Spleen (tissue), 11 donors: ENCODE results near the gene GALNT18. TPM values are rescaled to one million over a fixed set of nuclear protein-coding genes. Genes with fewer than 3 reads are reported as not detected.

Source experiments
- DNase-seq: peaks from one replicate; pipeline ENCODE4 v3.0.0-alpha.2; 2020
- H3K27ac ChIP-seq, 8 donors: fragments of 200-600 bp; sonication (generic) in 7 of 8; 1 replicate in 4 of 8; 2 replicates in 4 of 8; pipeline versions ENCODE4 v1.5.0 to v1.8.0; 2016 to 2021; ENCODE audit warnings: inconsistent platforms in 4 of 8, mild to moderate bottlenecking in 4 of 8, moderate library complexity in 1 of 8
- H3K27me3 ChIP-seq, 7 donors: fragments of 200-600 bp; sonication (generic) in 6 of 7; replicated peaks in 1 of 7; 1 replicate in 4 of 7; 2 replicates in 3 of 7; pipeline versions ENCODE4 v1.5.0 to v1.8.0; 2016 to 2021; ENCODE audit warnings: inconsistent platforms in 3 of 7, mild to moderate bottlenecking in 1 of 7
- H3K36me3 ChIP-seq, 6 donors: fragments of 200-600 bp; sonication (generic) in 5 of 6; 1 replicate in 4 of 6; 2 replicates in 2 of 6; pipeline versions ENCODE4 v1.5.0 to v1.8.0; 2016 to 2021; ENCODE audit warnings: inconsistent platforms in 2 of 6
- H3K4me1 ChIP-seq, 6 donors: fragments of 200-600 bp; sonication (generic) in 5 of 6; 1 replicate in 3 of 6; 2 replicates in 3 of 6; pipeline versions ENCODE4 v1.5.0 to v1.8.0; 2016 to 2021; ENCODE audit warnings: inconsistent platforms in 3 of 6
- H3K4me3 ChIP-seq, 8 donors: fragments of 200-600 bp; sonication (generic) in 7 of 8; 1 replicate in 4 of 8; 2 replicates in 4 of 8; pipeline versions ENCODE4 v1.5.0 to v1.8.0; 2016 to 2021; ENCODE audit warnings: inconsistent platforms in 4 of 8, mild to moderate bottlenecking in 4 of 8, moderate library complexity in 2 of 8
- H3K9me3 ChIP-seq, 8 donors: fragments of 200-600 bp; sonication (generic) in 7 of 8; 1 replicate in 4 of 8; 2 replicates in 4 of 8; pipeline versions ENCODE4 v1.5.0 to v1.8.0; 2016 to 2021; ENCODE audit warnings: inconsistent platforms in 4 of 8
- CTCF ChIP-seq, 11 experiments: fragments of 200-600 bp in 7 of 11; fragments of 450-650 bp in 4 of 11; sonication (generic) in 4 of 11; IDR thresholded peaks in 8 of 11; conservative IDR thresholded peaks in 3 of 11; 1 replicate in 7 of 11; 2 replicates in 4 of 11; pipeline versions ENCODE4 v1.4.0 to v1.8.0; 2016 to 2021; ENCODE audit warnings: antibody characterized with exemption in 11 of 11, inconsistent platforms in 4 of 11, mild to moderate bottlenecking in 1 of 11
- POLR2A ChIP-seq, 3 donors: fragments of 450-650 bp; IDR thresholded peaks; one replicate each; pipeline ENCODE4 v1.5.1; 2017; ENCODE audit warnings: antibody characterized with exemption in 3 of 3, mild to moderate bottlenecking in 1 of 3
- POLR2AphosphoS5 ChIP-seq, 3 donors: sonication (generic); formaldehyde crosslinking; IDR thresholded peaks; one replicate each; pipeline ENCODE4 v1.5.1; 2017; ENCODE audit warnings: antibody characterized with exemption in 3 of 3
- WGBS, 5 donors: extraction: QIAGEN DNeasy Blood & Tissue Kit in 3 of 5; methylation state at CpG; one replicate each; pipeline versions ENCODE4 v1.1.5 to v1.1.7; 2013 to 2018; 5-methylcytosine and 5-hydroxymethylcytosine counted together
- intact Hi-C: fragments of 100-400 bp; cut with DNase I; formaldehyde crosslinking; loops from one replicate; pipeline ENCODE4 v1.15.0; 2023; ENCODE audit warnings: low total_unique reads
- polyA plus RNA-seq, 3 donors: library from polyadenylated mRNA; stranded (reverse); fragments of 200-250 nt; gene quantifications; one replicate each; pipeline ENCODE4 v1.2.1, GENCODE V29; 2013
- total RNA-seq, 7 donors: library from RNA; depleted of rRNA in 3 of 7; stranded (reverse); fragments of >200 nt in 3 of 7; fragmentation: NEBNext Ultra II Directional in 4 of 7; extraction: Animal tissue kit (Norgen Biotek cat#: 25700) in 4 of 7; gene quantifications; one replicate each; pipeline versions ENCODE4 v1.1.0 to v1.2.1, GENCODE V29; 2016 to 2021
- donor health status: healthy with polysubstance abuse.
- donor health status: DM: no; HTN: no; CAD: no; lungs with moderate emphysema.
- donor health status: DM: no; HTN: no; CAD: no.
- donor health status: Bipolar disorder and iron deficiency.
- donor health status: healthy.
- donor health status: DM: no; HTN: no; CAD: no.
- donor health status: DM: yes; HTN: yes; CAD: no.

Gene GALNT18
- total and polyA plus RNA-seq, 10 donors = 0.87 to 6.9 (median 3.9) TPM

DNA sequence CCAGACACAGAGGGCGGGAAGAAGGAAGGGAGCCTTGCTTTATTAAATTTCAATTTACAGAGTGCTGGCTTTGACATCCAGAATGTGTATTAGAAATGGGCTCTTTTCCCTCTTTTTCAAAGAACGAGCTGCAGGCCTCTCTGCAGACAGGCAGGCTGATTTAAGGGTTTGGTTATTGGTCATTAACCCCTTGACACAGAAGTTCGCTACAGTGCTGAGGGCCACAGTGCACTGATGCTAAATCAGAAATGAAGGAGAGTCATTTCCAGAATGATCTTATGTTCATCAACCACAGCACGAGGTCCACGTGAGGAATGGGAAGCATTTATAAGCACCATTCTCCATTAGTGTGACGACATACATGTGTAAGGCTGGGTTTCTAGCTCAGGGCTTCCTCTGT, 320.6 kb downstream of the GALNT18 start:
- no peak for DNase-seq
- Histone ChIP-seq H3K4me3 (no peak overlapping the region), H3K9me3 (no peaks in the 10 kb centered on the region), H3K27me3 (no peaks in the 10 kb centered on the region), H3K36me3 (no peaks in the 10 kb centered on the region), H3K27ac (no peak overlapping the region), H3K4me1 (no peaks in the 10 kb centered on the region)
- intact Hi-C loops = no loop called here
- TF ChIP-seq POLR2A (IDR thresholded peaks at IDR 0.05) = no peak
- TF ChIP-seq POLR2AphosphoS5 (IDR thresholded peaks at IDR 0.05) = no peak
- TF ChIP-seq CTCF (IDR thresholded peaks at IDR 0.05 in 8 of 11, conservative IDR thresholded peaks at IDR 0.05 in 3 of 11) = no peak
- WGBS, 5 donors = 72 to 92% (median 75%) methylated on average over 6 of the region's 6 CpGs

- H3K9me3 ChIP-seq = no peaks in the 10 kb centered on the region
- TF ChIP-seq CTCF (IDR thresholded peaks at IDR 0.05 in 8 of 11, conservative IDR thresholded peaks at IDR 0.05 in 3 of 11) = no peak
- TF ChIP-seq POLR2A (IDR thresholded peaks at IDR 0.05) = no peak
- TF ChIP-seq POLR2AphosphoS5 (IDR thresholded peaks at IDR 0.05) = no peak
- 68 to 78% (median 75%) methylated on average over 6 of the region's 6 CpGs for WGBS, 5 donors
- intact Hi-C loops = no loop called here
- H3K27ac ChIP-seq = no peak overlapping the region
- H3K4me1 ChIP-seq = no peaks in the 10 kb centered on the region
- H3K4me3 ChIP-seq = no peak overlapping the region
- H3K36me3 ChIP-seq = no peaks in the 10 kb centered on the region
- no peaks in the 10 kb centered on the region for H3K27me3 ChIP-seq
- DNase-seq = no peak
Observed at GRCh38 chr11:11297578-11297977, 324.2 kb downstream of the GALNT18 start.

- WGBS, 5 donors = 85 to 96% (median 87%) methylated on average over 3 of the region's 3 CpGs
- H3K4me1 ChIP-seq = peaks cover 0 to 8% (median 0%) of the 10 kb centered on the region in 6 donors
- intact Hi-C loops = no loop called here
- no peak overlapping the region for H3K4me3 ChIP-seq
- H3K27ac ChIP-seq = no peak overlapping the region
- no peaks in the 10 kb centered on the region for H3K36me3 ChIP-seq
- H3K27me3 ChIP-seq = peaks cover 0 to 8% (median 0%) of the 10 kb centered on the region in 7 donors
- no peaks in the 10 kb centered on the region for H3K9me3 ChIP-seq
- TF ChIP-seq CTCF (IDR thresholded peaks at IDR 0.05 in 8 of 11, conservative IDR thresholded peaks at IDR 0.05 in 3 of 11) (no peak), POLR2AphosphoS5 (IDR thresholded peaks at IDR 0.05) (no peak), POLR2A (IDR thresholded peaks at IDR 0.05) (no peak)
- no peak for DNase-seq
Observed at GRCh38 chr11:11296434-11296833, 325.4 kb downstream of the GALNT18 start.

DNA sequence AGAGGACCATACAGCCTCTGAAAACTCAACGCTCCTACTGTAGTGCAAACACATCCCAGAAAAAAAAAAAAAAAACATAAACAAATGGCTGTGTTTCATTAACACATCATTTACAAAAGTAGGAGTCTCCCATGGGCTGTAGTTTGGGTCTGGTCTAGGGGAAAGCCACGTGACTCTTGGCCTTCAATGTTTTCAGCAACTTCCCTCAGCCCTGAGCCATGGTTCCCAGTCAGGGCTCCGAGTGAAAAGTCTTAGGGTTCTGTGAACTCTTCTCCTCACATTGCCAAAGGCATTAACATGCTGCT, 327.3 kb downstream of the GALNT18 start:
- 70 to 84% (median 74%) methylated on average over 3 of the region's 3 CpGs for WGBS, 5 donors
- H3K4me3 ChIP-seq = no peak overlapping the region
- intact Hi-C loops = no loop called here
- TF ChIP-seq POLR2A (IDR thresholded peaks at IDR 0.05) = no peak
- TF ChIP-seq CTCF (IDR thresholded peaks at IDR 0.05 in 8 of 11, conservative IDR thresholded peaks at IDR 0.05 in 3 of 11) = no peak
- no peak for TF ChIP-seq POLR2AphosphoS5 (IDR thresholded peaks at IDR 0.05)
- no peaks in the 10 kb centered on the region for H3K9me3 ChIP-seq
- no peak for DNase-seq
- no peaks in the 10 kb centered on the region for H3K36me3 ChIP-seq
- H3K27ac ChIP-seq = no peak overlapping the region
- peaks cover 0 to 19% (median 7%) of the 10 kb centered on the region in 6 donors for H3K4me1 ChIP-seq
- peaks cover 0 to 9% (median 0%) of the 10 kb centered on the region in 7 donors for H3K27me3 ChIP-seq
